Esophagus (tissue), 2 donors: ENCODE data around the gene PIK3R6. TPM values are rescaled to one million over a fixed set of nuclear protein-coding genes. Genes with fewer than 3 reads are reported as not detected.

Experiments
- H3K27ac ChIP-seq, 2 donors: one replicate each; pipeline ENCODE4 v1.5.1; 2013; ENCODE audit warnings: low read depth in 2 of 2, mild to moderate bottlenecking in 2 of 2, inconsistent platforms in 1 of 2, low read length in 1 of 2, moderate library complexity in 1 of 2
- H3K27me3 ChIP-seq, 2 donors: one replicate each; pipeline ENCODE4 v1.6.1; 2013; ENCODE audit warnings: low read length in 2 of 2, control low read depth in 1 of 2, mild to moderate bottlenecking in 1 of 2; ENCODE audit not compliant: insufficient read depth in 2 of 2, control insufficient read depth in 1 of 2
- H3K36me3 ChIP-seq, 2 donors: one replicate each; pipeline ENCODE4 v1.6.1; 2013; ENCODE audit warnings: low read length in 1 of 2; ENCODE audit not compliant: control insufficient read depth in 2 of 2, insufficient read depth in 2 of 2
- H3K4me1 ChIP-seq, 2 donors: one replicate each; pipeline ENCODE4 v1.6.1; 2013; ENCODE audit warnings: low read length in 1 of 2; ENCODE audit not compliant: control insufficient read depth in 2 of 2, insufficient read depth in 2 of 2
- H3K4me3 ChIP-seq, 2 donors: one replicate each; pipeline ENCODE4 v1.5.1; 2013; ENCODE audit warnings: low read length in 2 of 2, mild to moderate bottlenecking in 2 of 2, low read depth in 1 of 2, moderate library complexity in 1 of 2
- H3K9me3 ChIP-seq, 2 donors: one replicate each; pipeline ENCODE4 v1.6.1; 2013; ENCODE audit warnings: mild to moderate bottlenecking in 2 of 2, low read depth in 1 of 2, low read length in 1 of 2, moderate library complexity in 1 of 2; ENCODE audit not compliant: control insufficient read depth in 2 of 2, insufficient read depth in 1 of 2
- WGBS, 2 donors: extraction: QIAGEN DNeasy Blood & Tissue Kit; methylation state at CpG; one replicate each; pipeline ENCODE4 v1.1.7; 2013; 5-methylcytosine and 5-hydroxymethylcytosine counted together
- polyA plus RNA-seq, 2 donors: library from polyadenylated mRNA; stranded (reverse); fragments of 200-250 nt; gene quantifications; one replicate each; pipeline ENCODE4 v1.2.3, GENCODE V29; 2013
- donor health status: healthy with polysubstance abuse.
- donor health status: Bipolar disorder and iron deficiency.

PIK3R6 gene
- polyA plus RNA-seq, 2 donors = 0.39 to 0.59 TPM

DNA sequence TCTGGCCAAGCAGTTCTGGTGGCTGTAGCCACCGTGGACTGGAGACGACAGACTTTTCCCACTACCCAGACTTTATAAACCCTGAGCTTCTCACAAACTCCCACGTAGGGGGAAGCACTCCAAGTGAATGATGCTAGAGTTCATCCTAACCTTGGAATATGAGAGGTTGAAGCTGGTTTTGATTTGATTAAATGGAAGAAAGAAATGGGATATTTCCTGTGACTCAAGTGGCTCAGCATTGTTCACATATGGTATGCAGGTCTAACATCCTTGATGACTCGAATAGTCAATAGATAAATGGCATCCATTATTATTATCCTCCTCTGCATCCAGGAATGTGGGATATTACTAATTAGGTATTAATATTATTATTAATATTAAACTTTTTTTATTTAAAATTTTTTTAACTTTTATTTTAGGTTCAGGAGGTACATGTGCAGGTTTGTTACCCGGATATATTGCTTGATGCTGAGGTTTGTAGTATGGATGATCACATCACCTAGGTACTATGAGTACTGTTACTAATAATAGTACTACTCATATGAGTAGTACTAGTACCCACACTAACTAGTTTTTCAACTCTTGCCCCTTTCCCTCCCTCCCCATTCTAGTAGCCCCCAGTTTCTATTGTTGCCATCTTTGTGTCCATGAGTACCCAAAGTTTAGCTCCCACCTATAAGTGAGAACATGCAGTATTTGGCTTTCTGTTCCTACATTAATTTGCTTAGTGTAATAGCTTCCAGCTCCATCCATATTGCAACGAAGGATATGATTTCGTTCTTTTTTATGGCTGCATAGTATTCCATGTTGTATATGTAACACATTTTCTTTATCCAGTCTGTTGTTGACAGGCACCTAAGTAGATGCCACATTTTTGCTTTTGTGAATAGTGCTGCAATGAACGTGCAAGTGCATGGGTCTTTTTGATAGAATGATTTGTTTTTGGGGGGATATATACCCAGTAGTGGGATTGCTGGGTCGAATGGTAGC lies 22.9 kb downstream of the PIK3R6 start:
- H3K4me3 ChIP-seq = no peak overlapping the region
- no peaks in the 10 kb centered on the region for H3K4me1 ChIP-seq
- H3K36me3 ChIP-seq = no peaks in the 10 kb centered on the region
- H3K27ac ChIP-seq = no peak overlapping the region
- WGBS, 2 donors = 81 to 85% methylated on average over 9 of the region's 9 CpGs
- H3K9me3 ChIP-seq = no peaks in the 10 kb centered on the region
- no peaks in the 10 kb centered on the region for H3K27me3 ChIP-seq

DNA sequence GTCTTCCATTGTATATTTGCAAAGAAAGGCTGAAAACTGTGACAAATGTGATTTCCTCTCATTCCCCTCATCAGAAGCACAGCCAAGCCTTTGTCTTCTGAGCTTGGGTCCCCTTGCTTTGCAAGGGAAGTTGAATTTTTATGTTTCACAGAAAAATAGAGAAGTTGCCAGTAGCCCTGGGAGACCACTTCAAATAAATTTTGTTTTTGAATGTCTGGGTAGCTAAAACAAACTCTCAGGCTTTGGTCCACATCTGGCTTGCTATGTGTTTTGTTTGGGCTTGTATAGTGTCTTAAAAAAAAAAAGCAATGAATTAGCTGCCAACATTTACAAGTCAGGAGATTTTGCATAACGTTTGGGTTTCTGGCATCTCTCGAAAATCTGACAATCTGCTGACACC lies 24.1 kb downstream of the PIK3R6 start:
- 27 to 35% methylated on average over 2 of the region's 2 CpGs for WGBS, 2 donors
- no peaks in the 10 kb centered on the region for H3K36me3 ChIP-seq

DNA sequence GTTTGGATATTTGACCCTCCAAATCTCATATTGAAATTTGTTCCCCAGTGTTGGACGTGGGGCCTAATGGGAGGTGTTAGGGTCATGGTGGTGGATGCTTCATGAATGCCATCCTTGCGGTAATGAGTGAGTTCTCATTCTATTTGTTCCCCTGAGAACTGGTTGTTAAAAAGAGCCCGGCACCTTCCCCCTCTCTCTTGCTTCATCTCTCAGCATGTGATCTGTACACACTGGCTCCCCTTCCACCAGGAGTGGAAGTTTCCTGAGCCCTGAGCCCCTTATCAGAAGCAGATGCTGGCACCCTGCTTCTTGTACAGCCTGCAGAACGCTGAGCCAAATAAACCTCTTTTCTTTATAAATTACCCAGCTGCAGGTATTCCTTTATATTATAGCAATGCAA lies 25.6 kb downstream of the PIK3R6 start:
- Histone ChIP-seq H3K36me3 (no peaks in the 10 kb centered on the region), H3K27me3 (no peaks in the 10 kb centered on the region), H3K4me1 (no peaks in the 10 kb centered on the region), H3K4me3 (no peak overlapping the region), H3K9me3 (no peaks in the 10 kb centered on the region), H3K27ac (no peak overlapping the region)
- WGBS, 2 donors = 69 to 72% methylated on average over 4 of the region's 4 CpGs

More for the DNA sequence above, 24.1 kb downstream of the PIK3R6 start:
- H3K4me3 ChIP-seq = no peak overlapping the region
- no peaks in the 10 kb centered on the region for H3K27me3 ChIP-seq
- no peaks in the 10 kb centered on the region for H3K4me1 ChIP-seq
- no peak overlapping the region for H3K27ac ChIP-seq
- no peaks in the 10 kb centered on the region for H3K9me3 ChIP-seq

DNA sequence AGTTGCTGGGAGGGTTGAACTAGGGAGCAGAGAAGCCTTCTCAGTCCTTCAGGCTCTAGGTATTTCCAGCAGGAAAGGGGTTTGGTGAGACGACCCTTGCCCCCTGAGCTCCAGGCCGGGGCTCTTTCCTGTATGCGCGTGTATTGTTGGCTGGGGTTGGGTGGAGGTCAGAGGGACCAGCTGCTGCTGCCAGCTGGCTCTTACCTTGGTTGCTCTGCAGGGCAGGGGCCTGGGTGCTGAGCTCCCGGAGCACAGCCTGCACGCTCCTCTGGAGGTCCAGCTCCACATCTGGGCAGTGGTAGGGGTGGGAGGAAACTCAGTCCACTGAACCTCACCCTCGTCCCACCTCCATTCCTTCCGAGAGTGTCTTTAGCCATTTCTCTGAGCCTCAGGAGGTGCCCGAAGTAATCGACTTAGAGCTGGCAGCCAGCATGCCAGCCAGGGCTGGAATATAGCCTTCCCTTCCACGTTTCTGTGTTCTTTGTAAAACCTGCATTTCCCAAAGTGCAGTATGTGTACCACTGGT lies 28.0 kb downstream of the PIK3R6 start:
- Histone ChIP-seq H3K27ac (no peak overlapping the region), H3K4me3 (no peak overlapping the region), H3K36me3 (no peaks in the 10 kb centered on the region), H3K4me1 (no peaks in the 10 kb centered on the region), H3K9me3 (no peaks in the 10 kb centered on the region), H3K27me3 (no peaks in the 10 kb centered on the region)
- 49 to 66% methylated on average over 11 of the region's 11 CpGs for WGBS, 2 donors

DNA sequence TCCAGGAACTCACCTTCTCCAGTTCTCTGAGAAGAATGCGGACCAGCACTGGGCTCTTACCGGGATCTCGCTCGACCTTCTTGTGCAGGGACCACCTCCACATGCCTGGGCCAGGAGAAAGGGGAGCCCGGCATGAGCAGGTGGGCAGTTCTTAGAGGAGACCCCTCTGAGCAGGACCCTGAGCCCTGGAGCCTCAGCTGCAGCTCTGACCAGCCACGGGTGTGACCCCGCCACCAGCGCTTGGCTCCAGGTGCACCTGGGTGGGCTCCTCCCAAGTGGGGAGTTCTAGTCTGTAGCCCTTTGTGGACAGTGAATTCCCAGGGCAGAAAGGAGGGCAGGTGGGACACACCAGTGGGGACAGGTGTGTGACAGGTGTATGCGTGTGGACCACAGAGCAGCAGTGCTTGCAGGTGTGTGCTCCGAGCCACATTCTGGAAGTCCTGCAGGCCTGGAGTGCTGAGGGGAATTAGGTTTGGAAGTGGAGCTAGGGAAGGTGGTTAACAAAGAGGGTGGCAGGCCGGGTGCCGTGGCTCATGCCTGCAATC lies 28.9 kb downstream of the PIK3R6 start:
- Histone ChIP-seq H3K4me1 (no peaks in the 10 kb centered on the region), H3K4me3 (no peak overlapping the region), H3K27me3 (no peaks in the 10 kb centered on the region), H3K9me3 (no peaks in the 10 kb centered on the region), H3K36me3 (no peaks in the 10 kb centered on the region), H3K27ac (no peak overlapping the region)
- 92 to 93% methylated on average over 12 of the region's 12 CpGs for WGBS, 2 donors

DNA sequence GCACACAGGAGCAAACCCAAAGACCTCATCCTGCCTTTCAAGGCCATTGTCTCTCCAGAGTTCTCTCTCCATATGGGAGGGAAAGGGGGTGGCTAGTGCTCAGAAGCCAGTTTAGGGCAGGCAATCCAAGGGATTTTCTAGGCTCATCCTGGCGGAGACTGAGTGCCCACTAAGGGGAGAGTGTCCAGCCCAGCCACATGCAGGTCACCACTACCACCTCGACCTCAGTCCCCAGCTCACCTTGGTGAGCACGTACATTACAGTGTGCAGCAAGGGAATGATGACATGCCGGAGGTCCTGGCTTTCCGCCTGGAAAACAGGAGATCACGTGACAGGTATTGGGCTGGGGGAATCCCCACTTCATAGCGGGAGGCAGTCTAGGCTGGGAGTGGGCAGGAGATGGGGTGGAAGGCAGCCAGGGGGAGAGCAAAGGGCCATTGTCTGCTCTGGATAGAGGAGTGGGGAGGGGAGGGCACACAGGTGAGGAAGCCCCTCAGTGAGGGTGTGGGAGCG lies 29.9 kb downstream of the PIK3R6 start:
- Histone ChIP-seq H3K4me3 (no peak overlapping the region), H3K27ac (no peak overlapping the region), H3K36me3 (no peaks in the 10 kb centered on the region), H3K4me1 (no peaks in the 10 kb centered on the region), H3K27me3 (no peaks in the 10 kb centered on the region), H3K9me3 (no peaks in the 10 kb centered on the region)
- WGBS, 2 donors = 37 to 39% methylated on average over 8 of the region's 8 CpGs

DNA sequence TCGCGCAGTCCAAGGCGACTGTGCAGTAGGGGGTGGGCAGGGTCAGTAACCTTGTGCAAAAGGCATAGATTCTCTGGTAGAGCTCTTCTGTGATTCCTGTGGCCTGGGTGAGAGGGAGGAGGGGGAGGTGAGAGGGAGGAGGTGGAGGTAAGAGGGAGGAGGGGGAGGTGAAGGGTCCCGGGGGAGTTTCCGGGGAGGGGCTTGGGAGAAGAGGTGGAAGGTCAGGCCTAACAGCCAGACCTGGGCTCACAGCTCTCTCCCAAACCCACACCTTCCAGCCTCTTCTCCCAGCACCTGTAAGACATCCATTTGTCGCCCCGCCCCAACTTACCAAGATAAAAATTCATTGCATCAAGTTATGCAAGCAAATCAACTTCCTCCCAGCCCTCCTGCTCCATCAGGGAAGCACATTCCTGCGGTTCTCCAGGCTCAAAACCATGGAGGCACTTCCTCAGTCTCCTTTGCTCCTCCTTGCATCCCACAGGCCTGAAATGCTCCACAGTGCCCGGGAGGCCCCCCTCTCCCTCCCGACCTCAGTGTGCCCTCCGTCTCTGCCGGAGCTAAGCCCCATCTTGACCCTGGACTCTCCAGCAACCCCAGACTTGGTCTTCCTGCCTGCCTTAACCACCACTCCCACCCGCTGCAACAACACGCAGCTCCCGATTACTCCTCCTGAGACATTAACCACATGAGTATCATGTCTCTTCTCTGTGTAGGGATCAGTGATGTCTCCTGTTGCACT lies 30.5 kb downstream of the PIK3R6 start:
- no peaks in the 10 kb centered on the region for H3K9me3 ChIP-seq
- H3K27me3 ChIP-seq = no peaks in the 10 kb centered on the region
- WGBS, 2 donors = 76 to 77% methylated on average over 15 of the region's 15 CpGs
- H3K27ac ChIP-seq = no peak overlapping the region
- H3K4me3 ChIP-seq = no peak overlapping the region
- no peaks in the 10 kb centered on the region for H3K36me3 ChIP-seq
- H3K4me1 ChIP-seq = no peaks in the 10 kb centered on the region

DNA sequence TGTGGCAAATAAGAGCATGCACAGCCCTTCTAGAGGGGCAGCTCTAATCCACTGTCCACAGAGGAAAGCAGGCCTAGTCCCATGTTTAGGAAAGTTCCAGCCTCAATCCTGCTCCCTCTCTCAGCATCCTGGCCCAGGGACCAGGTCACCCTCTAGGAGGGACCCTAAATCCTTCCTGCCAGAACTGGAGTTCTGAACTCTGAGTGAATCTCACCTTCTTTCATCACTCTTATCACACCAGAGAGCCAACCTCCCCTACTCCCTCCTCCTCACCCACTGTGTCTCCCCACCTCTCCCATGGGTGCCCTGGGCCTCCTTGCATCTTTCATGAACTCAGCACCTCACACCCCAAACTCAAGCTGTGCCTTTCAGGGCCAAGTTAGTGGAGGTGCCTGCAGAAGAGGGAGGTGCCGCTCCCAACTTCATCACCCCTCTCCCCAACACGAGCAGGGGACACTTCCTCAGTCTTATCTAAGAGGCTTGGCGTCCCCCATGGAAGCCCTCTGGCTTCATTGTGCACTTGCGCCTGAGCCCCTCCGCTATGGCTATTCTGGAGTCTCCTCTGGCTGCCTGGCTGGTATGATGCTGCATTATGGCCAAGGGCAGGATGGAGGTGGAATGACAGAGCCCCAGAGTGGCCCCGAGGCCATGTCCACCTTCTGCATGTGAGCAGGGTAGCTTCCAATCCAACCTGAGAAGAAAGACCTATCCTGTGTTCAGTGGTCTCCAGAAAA lies 31.7 kb downstream of the PIK3R6 start:
- Histone ChIP-seq H3K36me3 (no peaks in the 10 kb centered on the region), H3K27ac (no peak overlapping the region), H3K4me3 (no peak overlapping the region), H3K27me3 (no peaks in the 10 kb centered on the region), H3K4me1 (no peaks in the 10 kb centered on the region), H3K9me3 (no peaks in the 10 kb centered on the region)
- WGBS, 2 donors = 88 to 89% methylated on average over 6 of the region's 6 CpGs

DNA sequence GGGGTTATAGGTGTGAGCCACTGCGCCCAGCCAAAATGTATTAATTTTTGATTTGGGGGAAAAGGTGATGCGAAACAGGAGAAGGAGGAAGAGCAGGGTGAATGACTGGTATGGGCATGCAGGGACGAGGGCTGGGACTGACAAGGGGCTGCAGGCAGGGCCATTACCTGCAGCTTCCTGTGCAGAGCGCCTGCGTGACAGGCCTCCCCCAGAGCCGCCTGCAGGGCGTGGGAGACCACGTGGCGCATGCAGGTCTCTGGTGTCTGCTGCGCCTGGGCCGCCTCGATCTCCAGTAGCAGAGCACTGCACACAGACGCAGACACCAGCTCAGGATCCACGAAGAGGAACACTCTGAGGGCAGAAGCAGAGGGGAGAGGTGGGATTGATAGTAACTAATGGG lies 32.4 kb downstream of the PIK3R6 start:
- 91% methylated on average over 14 of the region's 14 CpGs for WGBS, 2 donors
- Histone ChIP-seq H3K27me3 (no peaks in the 10 kb centered on the region), H3K4me1 (no peaks in the 10 kb centered on the region), H3K27ac (no peak overlapping the region), H3K9me3 (no peaks in the 10 kb centered on the region), H3K4me3 (no peak overlapping the region), H3K36me3 (no peaks in the 10 kb centered on the region)
